ENCODE measurements around the gene CSNK1D. TPM values are rescaled to one million over a fixed set of nuclear protein-coding genes. Genes with fewer than 3 reads are reported as not detected.

Gene CSNK1D
- 73.2 and 80.4 TPM in 2 replicates for total RNA-seq (2014; rRNA removed; shearing (Covaris generic); ENCODE audit: low replicate concordance)

- in situ Hi-C loops (cut with HindIII; ENCODE audit: low pct_unique_long_range_greater_than_20kb, low sequenced_read_pairs): no loop called here
- DNase-seq (ENCODE audit: low read depth): peak; percentile 89
Observed at GRCh38 chr17:82273327-82274133, at the start of gene CSNK1D. CSNK1D (minus strand) TSS chr17:82273700; CDS start chr17:82273381, 319 bp downstream.

DNA sequence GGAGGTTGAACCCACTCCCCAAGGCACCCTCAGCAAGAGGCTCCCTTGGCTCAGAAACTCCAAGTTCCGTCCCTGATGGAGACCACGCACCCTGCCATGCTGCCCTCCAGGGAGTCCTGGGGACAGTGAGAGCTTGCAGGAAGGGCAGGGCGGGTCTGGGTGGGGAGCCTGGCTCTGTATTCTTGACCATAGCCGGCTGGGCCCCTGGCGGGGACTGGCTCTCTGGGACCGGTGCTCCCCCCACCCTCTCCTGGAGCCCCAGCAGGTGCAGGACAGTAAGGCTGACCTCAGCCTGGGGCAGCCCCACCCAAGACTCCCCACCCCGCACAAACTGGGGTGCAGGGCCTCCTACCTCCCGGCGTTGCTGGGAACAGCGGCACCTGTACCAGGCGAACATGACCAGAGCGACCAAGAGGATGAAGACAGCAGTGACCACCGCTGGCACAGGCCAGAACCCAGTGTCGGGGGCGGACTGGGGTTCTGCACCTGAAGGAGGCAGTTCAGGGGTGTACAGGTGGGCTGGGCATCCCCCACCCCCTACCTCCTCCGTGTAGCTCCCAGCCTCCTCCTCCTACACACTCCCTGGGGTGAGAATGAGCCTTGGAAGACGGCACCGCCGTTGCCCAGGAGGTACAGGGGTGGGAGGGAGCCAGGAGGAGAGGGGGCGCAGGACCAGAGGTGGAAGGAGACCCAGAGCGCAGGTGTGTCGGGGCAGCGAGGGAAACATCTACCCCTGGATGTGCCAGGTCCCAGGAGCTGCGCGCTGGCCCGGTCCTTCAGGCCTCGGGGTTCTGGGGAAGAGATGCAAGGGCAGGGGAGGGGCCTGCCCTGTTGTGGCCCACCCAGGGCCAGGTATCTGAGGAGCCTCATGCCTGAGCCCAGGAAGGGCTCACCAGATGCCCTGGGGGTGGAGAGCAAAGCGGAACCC is 49.3 kb upstream of the CSNK1D start:
- in situ Hi-C loops (cut with HindIII; ENCODE audit: low pct_unique_long_range_greater_than_20kb, low sequenced_read_pairs): no loop called here
- no peak for DNase-seq (ENCODE audit: low read depth)

GRCh38 chr17:82321947-82322466 is 48.5 kb upstream of the CSNK1D start:
- no peak for DNase-seq (ENCODE audit: low read depth)
- in situ Hi-C loops (cut with HindIII; ENCODE audit: low pct_unique_long_range_greater_than_20kb, low sequenced_read_pairs): no loop called here

GRCh38 chr17:82320956-82321927 is 47.7 kb upstream of the CSNK1D start:
- in situ Hi-C loops (cut with HindIII; ENCODE audit: low pct_unique_long_range_greater_than_20kb, low sequenced_read_pairs): no loop called here

GRCh38 chr17:82320140-82320840 is 46.8 kb upstream of the CSNK1D start:
- in situ Hi-C loops (cut with HindIII; ENCODE audit: low pct_unique_long_range_greater_than_20kb, low sequenced_read_pairs): no loop called here

More at GRCh38 chr17:82320956-82321927, 47.7 kb upstream of the CSNK1D start:
- DNase-seq (ENCODE audit: low read depth): no peak

GRCh38 chr17:82319619-82320062 is 46.1 kb upstream of the CSNK1D start:
- DNase-seq (ENCODE audit: low read depth): no peak
- in situ Hi-C loops (cut with HindIII; ENCODE audit: low pct_unique_long_range_greater_than_20kb, low sequenced_read_pairs): no loop called here

More at GRCh38 chr17:82320140-82320840, 46.8 kb upstream of the CSNK1D start:
- DNase-seq (ENCODE audit: low read depth): no peak

DNA sequence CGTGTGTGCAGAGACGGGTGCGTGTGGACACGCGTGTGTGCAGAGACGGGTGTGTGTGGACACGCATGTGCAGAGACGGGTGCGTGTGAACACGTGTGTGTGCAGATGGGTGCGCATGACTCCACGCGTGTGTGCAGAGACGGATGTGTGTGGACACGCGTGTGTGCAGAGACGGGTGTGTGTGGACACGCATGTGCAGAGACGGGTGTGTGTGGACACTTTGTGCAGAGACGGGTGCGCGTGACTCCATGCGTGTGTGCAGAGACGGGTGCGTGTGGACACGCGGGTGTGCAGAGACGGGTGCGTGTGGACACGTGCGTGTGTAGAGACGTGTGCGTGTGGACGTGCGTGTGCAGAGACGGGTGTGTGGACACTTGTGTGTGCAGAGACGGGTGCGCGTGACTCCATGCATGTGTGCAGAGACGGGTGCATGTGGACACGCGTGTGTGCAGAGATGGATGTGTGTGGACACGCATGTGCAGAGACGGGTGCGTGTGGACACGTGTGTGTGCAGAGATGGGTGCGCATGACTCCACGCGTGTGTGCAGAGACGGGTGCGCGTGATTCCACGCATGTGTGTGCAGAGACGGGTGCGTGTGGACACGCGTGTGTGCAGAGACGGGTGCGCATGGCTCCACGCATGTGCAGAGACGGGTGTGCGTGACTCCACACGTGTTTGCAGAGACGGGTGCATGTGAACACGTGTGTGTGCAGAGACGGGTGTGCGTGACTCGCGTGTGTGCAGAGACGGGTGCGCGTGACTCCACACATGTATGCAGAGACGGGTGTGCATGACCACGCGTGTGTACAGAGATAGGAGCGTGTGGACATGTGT is 45.5 kb upstream of the CSNK1D start:
- no peak for DNase-seq (ENCODE audit: low read depth)

GRCh38 chr17:82318169-82318498 is 44.6 kb upstream of the CSNK1D start:
- DNase-seq (ENCODE audit: low read depth): no peak
- in situ Hi-C loops (cut with HindIII; ENCODE audit: low pct_unique_long_range_greater_than_20kb, low sequenced_read_pairs): no loop called here

More for the DNA sequence above, 45.5 kb upstream of the CSNK1D start:
- in situ Hi-C loops (cut with HindIII; ENCODE audit: low pct_unique_long_range_greater_than_20kb, low sequenced_read_pairs): no loop called here

GRCh38 chr17:82317394-82318168 is 44.1 kb upstream of the CSNK1D start, which contains the start of gene CD7:
CD7 (minus strand) TSS chr17:82317608; CDS start chr17:82317495, 113 bp downstream.
- in situ Hi-C loops (cut with HindIII; ENCODE audit: low pct_unique_long_range_greater_than_20kb, low sequenced_read_pairs): no loop called here
- no peak for DNase-seq (ENCODE audit: low read depth)

DNA sequence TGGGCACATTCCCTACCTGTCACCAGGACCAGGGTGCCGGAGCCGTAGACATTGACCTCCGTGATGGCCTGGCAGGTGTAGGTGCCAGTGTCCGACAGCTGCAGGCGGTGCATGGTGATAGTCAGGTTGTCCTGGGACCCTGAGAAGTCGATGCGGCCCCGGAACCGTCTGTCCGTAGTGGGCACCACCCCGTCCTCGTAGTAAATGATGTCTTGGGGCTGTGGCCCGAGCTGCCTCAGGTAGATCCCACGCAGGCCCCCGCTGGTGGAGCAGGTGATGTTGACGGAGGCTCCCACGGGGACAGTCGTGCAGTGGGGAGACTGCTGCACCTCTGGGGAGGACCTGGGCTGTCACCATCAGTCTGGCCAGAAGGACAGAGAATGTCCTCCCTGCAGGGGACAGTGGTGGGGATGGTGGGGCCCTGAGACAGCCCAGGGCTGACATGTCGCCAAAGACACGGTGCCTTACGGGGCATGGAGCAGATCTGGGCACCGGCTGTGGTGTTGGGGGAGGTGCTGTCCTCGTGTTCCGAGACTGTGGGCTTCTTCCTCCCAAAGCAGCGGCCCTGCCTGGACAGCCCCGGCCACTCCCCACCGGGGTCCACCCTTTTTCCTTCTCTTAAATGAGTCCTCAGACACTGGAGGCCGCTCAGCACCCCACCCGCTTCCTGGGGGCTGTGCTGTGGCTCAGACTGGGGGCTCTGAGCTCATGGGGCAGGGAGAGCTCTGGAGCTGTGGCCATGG is 43.3 kb upstream of the CSNK1D start:
- in situ Hi-C loops (cut with HindIII; ENCODE audit: low pct_unique_long_range_greater_than_20kb, low sequenced_read_pairs): no loop called here
- DNase-seq (ENCODE audit: low read depth): no peak

DNA sequence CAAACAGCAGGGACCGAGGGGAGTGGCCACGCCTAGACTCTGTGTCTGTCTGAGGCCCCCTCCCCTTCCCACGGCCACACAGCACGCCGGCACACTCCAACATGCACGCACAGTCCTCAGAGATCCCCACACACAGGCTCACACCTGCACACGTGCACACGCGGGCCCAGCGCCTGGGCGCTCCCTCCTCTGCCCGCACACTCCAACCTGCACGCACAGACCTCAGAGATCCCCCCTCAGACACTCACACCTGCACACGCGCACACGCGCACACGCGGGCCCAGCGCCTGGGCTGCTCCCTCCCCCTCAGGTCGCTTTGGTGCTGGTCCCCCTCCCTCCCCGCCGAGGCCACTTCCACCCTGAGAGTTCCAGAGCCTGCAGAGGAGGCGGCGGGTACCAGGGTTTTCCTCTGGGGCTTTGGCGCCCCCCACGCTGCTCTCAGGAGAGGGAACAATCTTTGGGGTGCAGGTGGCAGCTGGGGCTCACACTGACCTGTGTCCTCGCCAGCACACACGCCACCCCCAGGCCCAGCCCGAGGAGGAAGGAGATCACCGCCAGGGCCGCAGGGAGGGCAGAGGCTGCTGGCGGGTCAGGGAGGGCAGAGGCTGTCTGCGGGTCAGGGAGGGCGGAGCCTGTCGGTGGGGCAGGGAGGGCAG is 42.3 kb upstream of the CSNK1D start:
- in situ Hi-C loops (cut with HindIII; ENCODE audit: low pct_unique_long_range_greater_than_20kb, low sequenced_read_pairs): no loop called here
- no peak for DNase-seq (ENCODE audit: low read depth)

DNA sequence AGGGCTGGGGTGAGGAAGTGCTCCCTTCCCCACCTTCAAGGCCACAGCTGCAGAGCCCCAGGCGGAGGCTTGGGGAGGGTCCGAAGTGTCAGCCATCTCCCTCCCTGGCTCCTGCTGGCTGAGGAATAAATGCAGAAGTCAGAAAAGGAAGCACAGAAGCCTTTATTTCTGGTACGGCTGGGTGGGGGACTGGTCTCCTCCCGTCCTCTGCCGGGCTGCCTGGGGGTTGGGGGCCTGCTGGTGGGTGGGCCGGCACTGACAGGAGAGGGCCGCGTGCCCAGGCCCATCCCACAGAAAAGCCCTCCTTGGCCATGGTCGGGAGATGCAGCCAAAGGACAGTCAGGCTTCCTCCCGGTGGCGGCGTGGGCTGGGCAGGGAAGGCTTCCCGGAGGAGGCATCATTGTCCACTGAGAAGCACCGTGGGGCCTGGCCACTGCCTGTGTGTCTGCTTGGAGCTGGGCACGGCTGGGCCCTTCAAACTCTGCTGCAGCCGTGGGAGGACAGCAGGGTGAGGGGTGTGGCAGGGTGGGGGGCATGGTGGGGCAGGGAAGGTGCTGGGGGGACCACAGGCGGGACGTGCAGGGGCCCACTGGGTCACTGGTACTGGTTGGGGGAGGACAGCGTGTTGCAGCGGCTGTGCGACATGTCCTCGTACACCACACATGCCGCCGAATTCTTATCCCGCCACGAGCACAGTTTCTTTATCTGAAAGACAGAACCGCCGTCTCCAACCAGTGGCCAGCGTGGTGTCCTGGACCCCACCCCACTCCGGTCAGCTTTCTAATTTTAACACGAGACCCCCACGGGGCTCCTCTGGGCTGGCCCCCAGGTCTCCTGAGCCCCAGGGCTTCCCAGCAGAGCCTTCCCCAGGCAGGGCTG is 41.5 kb upstream of the CSNK1D start:
- DNase-seq (ENCODE audit: low read depth): no peak
- in situ Hi-C loops (cut with HindIII; ENCODE audit: low pct_unique_long_range_greater_than_20kb, low sequenced_read_pairs): no loop called here

DNA sequence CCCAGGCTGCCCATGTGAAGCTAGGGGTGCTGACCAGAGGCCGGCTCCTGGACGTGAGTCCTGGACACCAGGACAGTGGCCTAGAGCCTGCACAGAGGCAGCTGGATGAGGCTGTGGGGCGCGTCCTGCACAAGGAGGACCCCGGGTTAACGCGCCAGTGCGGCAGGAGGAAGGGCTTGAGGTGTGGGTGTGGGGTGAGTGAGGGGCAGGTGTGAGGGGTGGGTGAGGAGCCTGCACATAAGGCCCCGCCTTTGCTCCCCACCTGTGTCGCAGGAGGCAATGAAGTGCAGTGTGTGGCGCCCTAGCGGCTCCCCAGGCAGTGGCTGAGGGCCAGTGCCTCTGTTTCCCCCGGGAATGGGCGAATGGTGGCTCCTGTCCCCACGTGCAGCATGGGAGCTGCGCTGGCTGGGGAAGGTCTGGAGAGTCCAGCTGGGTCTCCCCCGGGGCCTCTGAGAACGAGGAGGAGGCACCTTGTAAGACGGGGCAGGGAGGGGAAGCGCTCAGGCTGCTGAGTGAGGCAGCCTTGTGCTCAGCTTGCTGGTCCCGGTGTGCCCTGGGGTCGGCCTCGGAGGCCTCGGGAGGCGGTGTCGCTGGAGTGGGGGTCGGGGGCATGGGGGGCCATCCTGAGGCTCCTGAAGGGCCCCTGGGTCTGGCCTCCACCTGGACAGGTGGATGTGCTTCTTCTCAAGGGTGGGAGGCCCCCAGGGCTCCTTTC is 40.7 kb upstream of the CSNK1D start:
- in situ Hi-C loops (cut with HindIII; ENCODE audit: low pct_unique_long_range_greater_than_20kb, low sequenced_read_pairs): no loop called here
- no peak for DNase-seq (ENCODE audit: low read depth)

Measured in Caki2 (cell line).